BE2C (cell line): ENCODE measurements around the gene ASAP3.
A peak's percentile ranks its signal among the peaks of the same experiment; 100 is the strongest.

Source experiments
- DNase-seq: peaks from one replicate; pipeline ENCODE4 v3.0.0-alpha.2; 2020
- H3K27me3 ChIP-seq: fragments of 250-450 bp; sonication (Bioruptor Pico); 2 replicates; pipeline ENCODE4 v1.5.1; 2020; ENCODE audit warnings: mild to moderate bottlenecking
- H3K36me3 ChIP-seq: fragments of 250-450 bp; sonication (Bioruptor Pico); 2 replicates; pipeline ENCODE4 v1.5.1; 2020; ENCODE audit warnings: mild to moderate bottlenecking
- H3K4me1 ChIP-seq: fragments of 250-450 bp; sonication (Bioruptor Pico); 2 replicates; pipeline ENCODE4 v1.5.1; 2020
- H3K4me3 ChIP-seq: 2 replicates; pipeline ENCODE4 v1.5.1; 2011; ENCODE audit warnings: low read depth, low read length
- H3K9me3 ChIP-seq: fragments of 250-450 bp; sonication (Bioruptor Pico); 2 replicates; pipeline ENCODE4 v1.5.1; 2020
- CTCF ChIP-seq: IDR thresholded peaks from 2 replicates; pipeline ENCODE4 v1.5.1; 2012; ENCODE audit warnings: mild to moderate bottlenecking, low read depth, low read length

ASAP3 gene

GRCh38 chr1:23525558-23526250, 41.7 kb upstream of the ASAP3 start:
- Histone ChIP-seq H3K27me3 (no peaks in the 10 kb centered on the region), H3K36me3 (no peaks in the 10 kb centered on the region; the same call in none of the 2 replicates), H3K4me1 (peaks cover 5% of the 10 kb centered on the region), H3K9me3 (no peaks in the 10 kb centered on the region), H3K4me3 (no peak overlapping the region)
- TF ChIP-seq CTCF = no peak
- DNase-seq = no peak

DNA sequence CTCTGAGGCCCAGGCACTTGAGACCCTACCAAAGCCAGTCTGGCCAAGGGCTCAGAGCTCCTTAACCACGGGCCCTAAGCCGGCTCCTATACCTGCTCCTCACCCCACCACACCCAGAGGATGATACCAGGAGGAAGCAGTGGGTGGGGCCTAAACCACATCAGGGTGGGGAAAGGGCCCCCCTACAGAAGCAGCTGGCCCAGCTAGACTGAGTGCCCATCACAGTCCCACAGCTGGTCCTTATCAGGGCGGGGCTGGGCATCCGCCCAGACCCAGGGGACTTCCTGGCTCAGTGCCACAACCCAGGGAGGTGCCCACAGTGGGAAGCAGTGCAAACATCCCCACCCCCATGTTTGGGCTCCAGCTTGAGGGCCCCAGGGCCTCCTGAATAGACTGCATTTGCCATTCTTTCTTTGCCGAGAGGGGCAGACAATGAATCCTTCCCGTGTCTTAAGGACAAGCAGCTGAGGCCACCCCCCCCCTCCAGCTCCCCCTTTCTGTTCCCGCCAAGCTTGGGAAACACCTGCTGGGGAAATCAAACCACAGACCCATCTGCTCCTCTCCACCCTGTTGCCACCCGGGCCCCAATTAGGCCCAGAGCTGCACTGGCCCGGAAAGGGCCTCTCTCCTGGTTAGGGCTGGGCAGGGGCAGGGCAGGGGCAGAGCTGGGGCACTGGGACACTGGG, 40.9 kb upstream of the ASAP3 start:
- H3K4me3 ChIP-seq = no peak overlapping the region
- DNase-seq = peak; percentile 16
- TF ChIP-seq CTCF = no peak
- H3K9me3 ChIP-seq = no peaks in the 10 kb centered on the region
- no peaks in the 10 kb centered on the region for H3K27me3 ChIP-seq
- H3K36me3 ChIP-seq = no peaks in the 10 kb centered on the region; the same call in none of the 2 replicates
- peaks cover 5% of the 10 kb centered on the region for H3K4me1 ChIP-seq

DNA sequence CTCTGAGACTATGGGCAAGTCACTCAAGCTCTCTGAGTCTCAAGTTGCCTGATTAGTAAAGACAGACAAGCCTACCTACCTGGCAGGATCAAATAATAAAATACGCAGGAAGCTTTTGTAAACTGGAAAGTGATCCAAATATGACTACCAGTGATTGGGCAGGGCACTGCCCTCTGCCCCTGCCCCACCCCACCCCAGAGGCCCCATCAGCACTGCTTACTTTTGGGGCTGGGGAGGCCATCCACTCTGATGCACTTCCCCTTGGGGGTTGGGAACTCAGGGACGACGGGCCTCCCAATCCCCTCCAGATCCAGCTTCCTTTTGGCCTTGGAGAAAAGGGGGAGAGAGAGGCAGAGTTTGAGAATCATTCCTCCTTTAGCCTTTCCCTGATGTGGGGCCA, 40.2 kb upstream of the ASAP3 start:
- DNase-seq = no peak
- no peaks in the 10 kb centered on the region; the same call in none of the 2 replicates for H3K36me3 ChIP-seq
- no peak for TF ChIP-seq CTCF
- H3K4me1 ChIP-seq = peaks cover 5% of the 10 kb centered on the region
- no peaks in the 10 kb centered on the region for H3K9me3 ChIP-seq
- H3K4me3 ChIP-seq = no peak overlapping the region
- H3K27me3 ChIP-seq = no peaks in the 10 kb centered on the region

DNA sequence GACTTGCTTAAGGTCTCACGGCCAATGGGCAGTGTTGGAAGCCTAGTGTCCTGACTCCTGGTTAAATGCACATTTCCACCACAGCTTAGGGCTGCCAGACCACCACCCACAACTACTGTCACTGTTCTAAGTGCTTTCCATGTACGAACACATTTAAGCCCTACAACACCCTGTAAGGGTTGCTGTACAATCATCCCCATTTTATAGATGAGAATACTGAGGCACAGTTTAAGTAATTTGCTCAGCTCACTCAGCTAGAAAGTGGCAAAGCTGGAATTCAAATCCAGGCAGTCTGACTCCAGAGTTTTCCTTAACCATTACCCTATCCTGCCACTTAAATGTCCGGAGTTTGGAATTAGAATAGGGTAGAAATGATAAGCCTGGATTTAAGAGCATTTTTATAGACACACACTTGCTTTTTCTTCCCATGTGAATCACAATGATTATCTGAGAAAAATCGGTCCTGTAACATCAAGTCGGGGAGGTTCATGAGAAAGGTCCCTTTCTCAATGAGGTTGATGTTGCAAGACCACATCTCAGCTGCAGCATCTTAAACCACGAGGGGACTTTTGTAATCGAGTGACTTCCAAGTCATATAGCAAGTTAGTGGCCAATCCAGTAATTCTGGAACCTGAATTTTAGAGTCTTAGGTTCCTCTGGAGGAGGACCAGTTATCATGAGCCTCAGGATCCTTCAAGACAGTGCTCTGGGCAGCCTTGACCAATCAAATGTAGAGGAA, 38.4 kb upstream of the ASAP3 start:
- H3K27me3 ChIP-seq = no peaks in the 10 kb centered on the region
- no peak for TF ChIP-seq CTCF
- H3K4me3 ChIP-seq = no peak overlapping the region
- no peaks in the 10 kb centered on the region for H3K4me1 ChIP-seq
- no peaks in the 10 kb centered on the region for H3K9me3 ChIP-seq
- H3K36me3 ChIP-seq = no peaks in the 10 kb centered on the region; the same call in none of the 2 replicates
- DNase-seq = no peak

- Histone ChIP-seq H3K27me3 (no peaks in the 10 kb centered on the region), H3K9me3 (no peaks in the 10 kb centered on the region), H3K4me3 (no peak overlapping the region), H3K4me1 (no peaks in the 10 kb centered on the region), H3K36me3 (no peaks in the 10 kb centered on the region; the same call in none of the 2 replicates)
- TF ChIP-seq CTCF = no peak
- peak; percentile 41 for DNase-seq
Observed at GRCh38 chr1:23521588-23521987, 37.6 kb upstream of the ASAP3 start.
